Endothelial cell of umbilical vein (primary cell): Measurements from ENCODE around the gene RPLP1. TPM values are rescaled to one million over a fixed set of nuclear protein-coding genes. Genes with fewer than 3 reads are reported as not detected.

Experiments used
- BruUV-seq: library from RNA; stranded (reverse); fragments of 400-500 nt; replicated peaks from 2 replicates; lab custom pipeline; 2021; lab: Mats Ljungman, UMichigan
- CTCF ChIA-PET: fragments of 300-600, 350-600 bp; sonication (Branson Sonifier 250); formaldehyde crosslinking; loops from one replicate; lab custom pipeline; 2021; ENCODE audit warnings: antibody characterized with exemption, inconsistent platforms; lab: Charles Lee
- POLR2A ChIA-PET: fragments of 300-600, 350-600 bp; sonication (Branson Sonifier 250); formaldehyde crosslinking; loops from one replicate; lab custom pipeline; 2021; ENCODE audit warnings: antibody characterized with exemption, inconsistent platforms; lab: Charles Lee
- DNase-seq: peaks from one replicate; pipeline ENCODE4 v3.0.0-alpha.2; 2011; ENCODE audit warnings: low read depth, low spot score
- FAIRE-seq: peaks from 2 replicates; lab custom pipeline; 2011; peaks lifted over from hg19 to GRCh38; lab: Jason Lieb, UNC
- H2AFZ ChIP-seq: 2 replicates; pipeline ENCODE4 v1.6.0; 2012; ENCODE audit warnings: low read depth, low read length, control low read depth, inconsistent platforms
- H3K27ac ChIP-seq: 2 replicates; pipeline ENCODE4 v1.5.1; 2011; ENCODE audit warnings: low read depth, mild to moderate bottlenecking, control low read depth, low read length, moderate library complexity; ENCODE audit not compliant: insufficient read depth
- H3K27me3 ChIP-seq, 2 experiments: 2 replicates each; pipeline versions ENCODE4 v1.6.0 to v1.6.1; 2011; ENCODE audit warnings: low read length in 2 of 2, mixed read lengths in 1 of 2; ENCODE audit not compliant: control insufficient read depth in 2 of 2, insufficient read depth in 2 of 2
- H3K36me3 ChIP-seq, 2 experiments: 2 replicates in 1 of 2; 3 replicates in 1 of 2; pipeline ENCODE4 v1.5.1; 2011; ENCODE audit warnings: low read length in 2 of 2, mild to moderate bottlenecking in 1 of 2, moderate library complexity in 1 of 2; ENCODE audit not compliant: control insufficient read depth in 2 of 2, insufficient read depth in 2 of 2; ENCODE audit errors: extremely low read depth in 1 of 2
- H3K4me1 ChIP-seq: 3 replicates; pipeline ENCODE4 v1.5.1; 2011; ENCODE audit warnings: mild to moderate bottlenecking, low read length; ENCODE audit not compliant: control insufficient read depth, insufficient read depth; ENCODE audit errors: extremely low read depth
- H3K4me2 ChIP-seq: 2 replicates; pipeline ENCODE4 v1.6.1; 2011; ENCODE audit warnings: low read length, control low read depth, mixed read lengths; ENCODE audit not compliant: insufficient read depth
- H3K4me3 ChIP-seq, 3 experiments: fragments of 200-600 bp in 1 of 3; sonication (generic), shearing (Covaris generic) in 1 of 3; replicated peaks in 1 of 3; 2 replicates each; pipeline ENCODE4 v1.5.1; 2011 to 2016; ENCODE audit warnings: control low read depth in 3 of 3, low read length in 3 of 3, mild to moderate bottlenecking in 2 of 3, inconsistent platforms in 1 of 3, low read depth in 1 of 3, moderate library complexity in 1 of 3; ENCODE audit not compliant: insufficient read depth in 1 of 3
- H3K79me2 ChIP-seq: 2 replicates; pipeline ENCODE4 v1.6.0; 2012; ENCODE audit warnings: low read length, inconsistent platforms; ENCODE audit not compliant: control insufficient read depth, insufficient read depth
- H3K9ac ChIP-seq: replicated peaks from 2 replicates; pipeline ENCODE3; 2011; ENCODE audit warnings: low read length, control low read depth; ENCODE audit not compliant: insufficient read depth; ENCODE audit errors: extremely low read depth
- H3K9me1 ChIP-seq: replicated peaks from 3 replicates; pipeline ENCODE4 v1.6.0; 2011; ENCODE audit warnings: mild to moderate bottlenecking, low read length; ENCODE audit not compliant: control insufficient read depth, insufficient read depth; ENCODE audit errors: extremely low read depth
- H3K9me3 ChIP-seq: replicated peaks from 2 replicates; pipeline ENCODE4 v1.5.1; 2012; ENCODE audit warnings: low read length, inconsistent platforms; ENCODE audit not compliant: control insufficient read depth, insufficient read depth
- H4K20me1 ChIP-seq: replicated peaks from 2 replicates; pipeline ENCODE3; 2011; ENCODE audit warnings: mild to moderate bottlenecking, low read length; ENCODE audit not compliant: control insufficient read depth, insufficient read depth; ENCODE audit errors: extremely low read depth
- EZH2 ChIP-seq: IDR thresholded peaks from 2 replicates; pipeline ENCODE4 v1.6.1; 2012; ENCODE audit warnings: borderline replicate concordance, low read depth, mild to moderate bottlenecking, moderate library complexity, low read length, inconsistent platforms; ENCODE audit not compliant: severe bottlenecking
- FOS ChIP-seq: IDR thresholded peaks from 2 replicates; pipeline ENCODE4 v1.6.1; 2011; ENCODE audit warnings: mild to moderate bottlenecking, low read length, moderate library complexity, borderline replicate concordance; ENCODE audit not compliant: insufficient read depth
- GATA2 ChIP-seq: IDR thresholded peaks from 2 replicates; pipeline ENCODE4 v1.7.0; 2011; ENCODE audit warnings: low read depth, mild to moderate bottlenecking, moderate library complexity, mixed read lengths, low read length; ENCODE audit not compliant: insufficient read length, insufficient read depth
- JUN ChIP-seq: IDR thresholded peaks from 2 replicates; pipeline ENCODE4 v1.6.1; 2011; ENCODE audit warnings: borderline replicate concordance, low read depth; ENCODE audit not compliant: insufficient read length, insufficient read depth
- MAX ChIP-seq: IDR thresholded peaks from 2 replicates; pipeline ENCODE4 v1.6.1; 2011; ENCODE audit not compliant: insufficient read depth, insufficient read length
- MYC ChIP-seq: IDR thresholded peaks from one replicate; pipeline ENCODE4 v1.6.1; 2011; ENCODE audit warnings: mild to moderate bottlenecking, low read depth, low read length
- POLR2A ChIP-seq: IDR thresholded peaks from 2 replicates; pipeline ENCODE4 v1.6.1; 2012; ENCODE audit warnings: low read depth, mild to moderate bottlenecking, control low read depth, low read length
- POLR2AphosphoS5 ChIP-seq: IDR thresholded peaks from 2 replicates; pipeline ENCODE4 v1.6.1; 2012; ENCODE audit warnings: low read depth, mild to moderate bottlenecking, control low read depth, low read length, moderate library complexity; ENCODE audit not compliant: insufficient read depth
- dilution Hi-C: fragments of 300-500 bp; cut with MboI; formaldehyde crosslinking; loops from one replicate; pipeline ENCODE4 v1.15.0; 2019; ENCODE audit warnings: low sequenced_read_pairs; ENCODE audit not compliant: extremely low pct_ligation_motif_present
- intact Hi-C: fragments of 100-400 bp; cut with micrococcal nuclease; formaldehyde crosslinking; loops from one replicate; pipeline ENCODE4 v1.10.0; 2022
- polyA plus RNA-seq, 4 experiments: library from polyadenylated mRNA; depleted of rRNA in 3 of 4; stranded (reverse) in 3 of 4; unstranded in 1 of 4; fragments of >200 nt; gene quantifications; 2 replicates each; pipeline versions ENCODE4 v1.2.1 to v1.2.3, GENCODE V29; 2011 to 2012; ENCODE audit warnings: missing spikeins in 1 of 4
- total RNA-seq: library from RNA; stranded (reverse); gene quantifications from 2 replicates; pipeline ENCODE4 v1.2.3, GENCODE V29; 2021
- TF ChIP-seq, protein P1 (sequence below), 2 donors: IDR thresholded peaks; 1 replicate in 1 of 2; 2 replicates in 1 of 2; pipeline ENCODE4 v1.5.1; 2011; ENCODE audit warnings: low read length in 2 of 2, mild to moderate bottlenecking in 2 of 2, moderate library complexity in 2 of 2, control low read depth in 1 of 2, inconsistent platforms in 1 of 2, low read depth in 1 of 2; ENCODE audit not compliant: insufficient read depth in 1 of 2; ENCODE audit errors: extremely low read depth in 1 of 2

RPLP1 gene
- total and polyA plus RNA-seq, 2 donors (not counting 3 experiments of a cell fraction or from before 2014, with no cell fraction given), result 1,603 to 2,985 TPM

GRCh38 chr15:69466733-69467132, 14.1 kb downstream of the RPLP1 start:
- H3K9ac ChIP-seq, result no peak overlapping the region
- DNase-seq (no peak), FAIRE-seq (no peak)
- H3K4me2 ChIP-seq, result no peak overlapping the region
- H3K9me3 ChIP-seq, result no peaks in the 10 kb centered on the region
- TF ChIP-seq MYC, result no peak
- TF ChIP-seq EZH2, result no peak
- TF ChIP-seq FOS, result no peak
- no peak for TF ChIP-seq POLR2A
- H2AFZ ChIP-seq, result no peak overlapping the region
- no peaks in the 10 kb centered on the region for H4K20me1 ChIP-seq
- no peaks in the 10 kb centered on the region for H3K79me2 ChIP-seq
- H3K36me3 ChIP-seq, result no peaks in the 10 kb centered on the region
- peaks cover 8% of the 10 kb centered on the region for H3K4me1 ChIP-seq
- dilution Hi-C loops (no loop called here), intact Hi-C loops (loop anchor here (1.0 kb wide), 2 partner anchors 9 to 407 kb away; no protein-coding TSS in a partner anchor)
- no peaks in the 10 kb centered on the region for H3K27me3 ChIP-seq
- no peak overlapping the region for H3K4me3 ChIP-seq
- CTCF ChIA-PET, result interaction anchor here (4.6 kb wide), 1 partner anchor 9 kb away, joined by 36 read pairs; no protein-coding TSS in a partner anchor
- no peaks in the 10 kb centered on the region for H3K9me1 ChIP-seq
- POLR2A ChIA-PET, result no interaction called here
- BruUV-seq, result no TSS peak
- H3K27ac ChIP-seq, result no peak overlapping the region

DNA sequence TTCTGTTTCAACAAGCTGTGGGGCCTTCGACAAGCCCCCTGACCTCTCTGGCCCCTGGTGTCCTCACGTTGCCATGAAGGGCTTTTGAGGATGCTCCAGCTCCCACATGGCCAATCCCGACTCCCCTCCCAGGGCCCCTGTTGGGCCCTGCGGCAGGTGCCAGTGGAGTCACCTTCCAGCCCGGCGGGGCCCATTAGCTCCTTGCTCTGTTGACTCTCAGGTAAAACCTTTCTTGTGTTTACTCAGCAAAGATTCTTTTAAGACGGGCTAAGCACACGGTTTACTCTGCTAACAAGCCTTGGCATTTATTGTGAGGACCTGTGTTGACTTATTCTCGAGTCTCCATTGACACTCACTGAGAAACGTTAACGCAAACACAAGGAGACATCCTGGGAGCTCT, 15.0 kb downstream of the RPLP1 start:
- Histone ChIP-seq H3K36me3 (no peaks in the 10 kb centered on the region), H3K4me2 (no peak overlapping the region), H3K27ac (no peak overlapping the region), H2AFZ (no peak overlapping the region), H3K9me3 (no peaks in the 10 kb centered on the region), H3K79me2 (no peaks in the 10 kb centered on the region), H3K9ac (no peak overlapping the region), H3K27me3 (no peaks in the 10 kb centered on the region), H4K20me1 (no peaks in the 10 kb centered on the region), H3K9me1 (no peaks in the 10 kb centered on the region), H3K4me1 (peaks cover 8% of the 10 kb centered on the region), H3K4me3 (no peak overlapping the region)
- TF ChIP-seq POLR2AphosphoS5, result no peak
- TF ChIP-seq FOS, result no peak
- no peak for TF ChIP-seq JUN
- TF ChIP-seq EZH2, result no peak
- no peak for TF ChIP-seq MYC
- TF ChIP-seq GATA2, result no peak
- no peak for TF ChIP-seq MAX
- no peak for TF ChIP-seq POLR2A
- TF ChIP-seq, protein P1, sequence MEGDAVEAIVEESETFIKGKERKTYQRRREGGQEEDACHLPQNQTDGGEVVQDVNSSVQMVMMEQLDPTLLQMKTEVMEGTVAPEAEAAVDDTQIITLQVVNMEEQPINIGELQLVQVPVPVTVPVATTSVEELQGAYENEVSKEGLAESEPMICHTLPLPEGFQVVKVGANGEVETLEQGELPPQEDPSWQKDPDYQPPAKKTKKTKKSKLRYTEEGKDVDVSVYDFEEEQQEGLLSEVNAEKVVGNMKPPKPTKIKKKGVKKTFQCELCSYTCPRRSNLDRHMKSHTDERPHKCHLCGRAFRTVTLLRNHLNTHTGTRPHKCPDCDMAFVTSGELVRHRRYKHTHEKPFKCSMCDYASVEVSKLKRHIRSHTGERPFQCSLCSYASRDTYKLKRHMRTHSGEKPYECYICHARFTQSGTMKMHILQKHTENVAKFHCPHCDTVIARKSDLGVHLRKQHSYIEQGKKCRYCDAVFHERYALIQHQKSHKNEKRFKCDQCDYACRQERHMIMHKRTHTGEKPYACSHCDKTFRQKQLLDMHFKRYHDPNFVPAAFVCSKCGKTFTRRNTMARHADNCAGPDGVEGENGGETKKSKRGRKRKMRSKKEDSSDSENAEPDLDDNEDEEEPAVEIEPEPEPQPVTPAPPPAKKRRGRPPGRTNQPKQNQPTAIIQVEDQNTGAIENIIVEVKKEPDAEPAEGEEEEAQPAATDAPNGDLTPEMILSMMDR (IDR thresholded peaks at IDR 0.05; ENCODE audit: extremely low read depth in 1 of 2, insufficient read depth in 1 of 2, low read depth in 1 of 2, low read length in 2 of 2), result no peak
- no TSS peak for BruUV-seq
- DNase-seq (no peak), FAIRE-seq (no peak)
- POLR2A ChIA-PET, result no interaction called here
- dilution Hi-C loops, result no loop called here
- CTCF ChIA-PET, result interaction anchor here (1.4 to 4.6 kb wide), 3 partner anchors 8 to 1000 kb away, joined by 4 to 36 read pairs (median 4); no protein-coding TSS in a partner anchor
- intact Hi-C loops, result no loop called here
